Measurements from ENCODE around the gene SLC16A9.

SLC16A9 gene

DNA sequence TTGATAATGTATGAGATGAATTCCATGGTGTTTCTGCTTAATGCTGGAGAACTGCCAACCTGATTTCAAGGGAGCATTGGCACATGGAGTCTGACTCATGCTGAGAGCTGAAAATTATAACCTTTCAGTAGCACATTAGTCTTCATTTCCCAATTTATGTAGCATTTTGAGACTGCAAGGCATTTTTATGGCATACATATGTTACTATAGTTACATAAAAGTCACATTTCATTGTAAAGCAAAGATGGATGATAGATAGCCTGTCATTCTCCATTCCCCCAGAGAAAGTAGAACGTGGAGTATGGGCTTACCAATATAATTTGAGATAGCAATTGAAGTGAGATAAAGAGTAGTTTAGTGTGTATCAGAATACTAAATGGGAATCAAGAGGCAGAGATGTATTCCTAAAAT, 103.1 kb downstream of the SLC16A9 start:
- H2AFZ ChIP-seq (ENCODE audit: low read depth, low read length): no peak overlapping the region
- no peak overlapping the region for H3K4me3 ChIP-seq (ENCODE audit: low read depth in 1 of 2, low read length in 2 of 2)
- no peak for DNase-seq
- no peak overlapping the region for H3K4me2 ChIP-seq (ENCODE audit: insufficient read depth, low read length)
- no peaks in the 10 kb centered on the region for H3K79me2 ChIP-seq (ENCODE audit: insufficient read depth, low read length)
- no peaks in the 10 kb centered on the region for H4K20me1 ChIP-seq (ENCODE audit: insufficient read depth, low read length)
- H3K27ac ChIP-seq (ENCODE audit: low read length): no peak overlapping the region
- no peak for ATAC-seq (ENCODE audit: insufficient read depth, low read depth)
- no peaks in the 10 kb centered on the region for H3K36me3 ChIP-seq (ENCODE audit: insufficient read depth, low read length)
- H3K9me3 ChIP-seq (ENCODE audit: insufficient read depth, low read length, severe bottlenecking): no peaks in the 10 kb centered on the region
- no peak overlapping the region for H3K9ac ChIP-seq (ENCODE audit: low read depth, low read length)
- no peaks in the 10 kb centered on the region for H3K27me3 ChIP-seq (ENCODE audit: insufficient read depth, low read length, poor library complexity)
- H3K4me1 ChIP-seq (ENCODE audit: insufficient read depth, low read length): no peaks in the 10 kb centered on the region
- TF ChIP-seq, protein P1, sequence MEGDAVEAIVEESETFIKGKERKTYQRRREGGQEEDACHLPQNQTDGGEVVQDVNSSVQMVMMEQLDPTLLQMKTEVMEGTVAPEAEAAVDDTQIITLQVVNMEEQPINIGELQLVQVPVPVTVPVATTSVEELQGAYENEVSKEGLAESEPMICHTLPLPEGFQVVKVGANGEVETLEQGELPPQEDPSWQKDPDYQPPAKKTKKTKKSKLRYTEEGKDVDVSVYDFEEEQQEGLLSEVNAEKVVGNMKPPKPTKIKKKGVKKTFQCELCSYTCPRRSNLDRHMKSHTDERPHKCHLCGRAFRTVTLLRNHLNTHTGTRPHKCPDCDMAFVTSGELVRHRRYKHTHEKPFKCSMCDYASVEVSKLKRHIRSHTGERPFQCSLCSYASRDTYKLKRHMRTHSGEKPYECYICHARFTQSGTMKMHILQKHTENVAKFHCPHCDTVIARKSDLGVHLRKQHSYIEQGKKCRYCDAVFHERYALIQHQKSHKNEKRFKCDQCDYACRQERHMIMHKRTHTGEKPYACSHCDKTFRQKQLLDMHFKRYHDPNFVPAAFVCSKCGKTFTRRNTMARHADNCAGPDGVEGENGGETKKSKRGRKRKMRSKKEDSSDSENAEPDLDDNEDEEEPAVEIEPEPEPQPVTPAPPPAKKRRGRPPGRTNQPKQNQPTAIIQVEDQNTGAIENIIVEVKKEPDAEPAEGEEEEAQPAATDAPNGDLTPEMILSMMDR (IDR thresholded peaks at IDR 0.05; ENCODE audit: borderline replicate concordance, extremely low read depth, low read length, poor library complexity, severe bottlenecking): no peak
- no peak for TF ChIP-seq EZH2 (IDR thresholded peaks at IDR 0.05; ENCODE audit: borderline replicate concordance, low read depth, low read length, severe bottlenecking)

DNA sequence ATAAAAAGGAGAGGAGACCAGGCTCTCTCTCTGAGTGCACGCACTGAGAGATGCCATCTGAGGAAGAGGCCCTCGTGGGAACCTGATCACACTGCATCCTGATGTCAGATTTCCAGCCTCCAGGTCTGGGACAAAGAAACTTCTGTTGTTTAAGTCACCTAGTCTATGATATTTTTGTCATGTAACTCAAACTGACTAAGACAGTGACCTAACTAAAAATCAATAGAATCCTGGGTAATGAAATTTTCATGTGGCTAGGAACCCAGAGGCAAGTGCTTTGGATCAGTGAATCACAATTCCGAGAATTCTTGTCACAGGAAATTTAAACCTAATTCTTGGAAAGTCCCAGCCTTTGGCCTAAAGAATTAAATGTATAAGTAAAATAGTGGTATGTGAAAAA, 107.7 kb downstream of the SLC16A9 start:
- Histone ChIP-seq H3K4me2 (ENCODE audit: insufficient read depth, low read length) (no peak overlapping the region), H3K36me3 (ENCODE audit: insufficient read depth, low read length) (no peaks in the 10 kb centered on the region), H3K9ac (ENCODE audit: low read depth, low read length) (no peak overlapping the region), H3K27me3 (ENCODE audit: insufficient read depth, low read length, poor library complexity) (no peaks in the 10 kb centered on the region), H2AFZ (ENCODE audit: low read depth, low read length) (no peak overlapping the region), H3K4me1 (ENCODE audit: insufficient read depth, low read length) (no peaks in the 10 kb centered on the region), H3K27ac (ENCODE audit: low read length) (no peak overlapping the region), H3K4me3 (ENCODE audit: low read depth in 1 of 2, low read length in 2 of 2) (no peak overlapping the region), H4K20me1 (ENCODE audit: insufficient read depth, low read length) (no peaks in the 10 kb centered on the region), H3K9me3 (ENCODE audit: insufficient read depth, low read length, severe bottlenecking) (no peaks in the 10 kb centered on the region), H3K79me2 (ENCODE audit: insufficient read depth, low read length) (no peaks in the 10 kb centered on the region)
- TF ChIP-seq, protein P1 (IDR thresholded peaks at IDR 0.05; ENCODE audit: borderline replicate concordance, extremely low read depth, low read length, poor library complexity, severe bottlenecking): no peak
- no peak for TF ChIP-seq EZH2 (IDR thresholded peaks at IDR 0.05; ENCODE audit: borderline replicate concordance, low read depth, low read length, severe bottlenecking)
- ATAC-seq (ENCODE audit: insufficient read depth, low read depth): no peak
- DNase-seq: no peak
